Thyroid gland (tissue), 4 donors: ENCODE data around the gene RHOT1. TPM values are rescaled to one million over a fixed set of nuclear protein-coding genes. Genes with fewer than 3 reads are reported as not detected.
A peak's percentile ranks its signal among the peaks of the same experiment; 100 is the strongest.
"Not testable (repeated sequence)": the region's sequence is repeated elsewhere in the genome, so short reads cannot be mapped to it uniquely, and the experiment has no call there.

ENCODE experiments used
- DNase-seq, 2 donors: peaks; one replicate each; pipeline ENCODE4 v3.0.0-alpha.2; 2019
- H3K27ac ChIP-seq, 3 donors: fragments of 200-600 bp; sonication (generic); 1 replicate in 2 of 3; 2 replicates in 1 of 3; pipeline ENCODE4 v1.5.1; 2016 to 2019; ENCODE audit warnings: mild to moderate bottlenecking in 1 of 3, moderate library complexity in 1 of 3
- H3K27me3 ChIP-seq: fragments of 200-600 bp; sonication (generic); one replicate; pipeline ENCODE4 v1.5.1; 2019
- H3K36me3 ChIP-seq, 2 donors: fragments of 200-600 bp; sonication (generic); one replicate each; pipeline ENCODE4 v1.5.1; 2016 to 2019
- H3K4me1 ChIP-seq, 2 donors: fragments of 200-600 bp; sonication (generic); one replicate each; pipeline ENCODE4 v1.5.1; 2017 to 2019
- H3K4me3 ChIP-seq, 3 donors: fragments of 200-600 bp; sonication (generic); replicated peaks in 1 of 3; 1 replicate in 2 of 3; 2 replicates in 1 of 3; pipeline ENCODE4 v1.5.1; 2016; ENCODE audit warnings: mild to moderate bottlenecking in 1 of 3
- H3K9me3 ChIP-seq: fragments of 200-600 bp; sonication (generic); one replicate; pipeline ENCODE4 v1.5.1; 2017
- CTCF ChIP-seq, 6 experiments: fragments of 200-600 bp in 3 of 6; fragments of 450-650 bp in 3 of 6; sonication (generic) in 3 of 6; IDR thresholded peaks; one replicate each; pipeline ENCODE4 v1.5.1; 2016 to 2019; ENCODE audit warnings: antibody characterized with exemption in 6 of 6, mild to moderate bottlenecking in 2 of 6, inconsistent platforms in 1 of 6, moderate library complexity in 1 of 6
- POLR2A ChIP-seq, 2 donors: fragments of 450-650 bp; IDR thresholded peaks; one replicate each; pipeline ENCODE4 v1.6.1; 2017; ENCODE audit warnings: antibody characterized with exemption in 2 of 2, mild to moderate bottlenecking in 2 of 2, moderate library complexity in 1 of 2
- WGBS, 2 donors: methylation state at CpG; one replicate each; pipeline ENCODE4 v1.1.5; 2017; 5-methylcytosine and 5-hydroxymethylcytosine counted together
- intact Hi-C: fragments of 100-400 bp; cut with DNase I; formaldehyde crosslinking; loops from one replicate; pipeline ENCODE4 v1.15.1; 2023
- total RNA-seq, 4 donors: library from RNA; depleted of rRNA; stranded (reverse); fragments of >200 nt; gene quantifications; one replicate each; pipeline ENCODE4 v1.2.3, GENCODE V29; 2016

The RHOT1 gene
- total RNA-seq, 4 donors from 2014 or later = 45.1 to 59.1 (median 51.4) TPM

DNA sequence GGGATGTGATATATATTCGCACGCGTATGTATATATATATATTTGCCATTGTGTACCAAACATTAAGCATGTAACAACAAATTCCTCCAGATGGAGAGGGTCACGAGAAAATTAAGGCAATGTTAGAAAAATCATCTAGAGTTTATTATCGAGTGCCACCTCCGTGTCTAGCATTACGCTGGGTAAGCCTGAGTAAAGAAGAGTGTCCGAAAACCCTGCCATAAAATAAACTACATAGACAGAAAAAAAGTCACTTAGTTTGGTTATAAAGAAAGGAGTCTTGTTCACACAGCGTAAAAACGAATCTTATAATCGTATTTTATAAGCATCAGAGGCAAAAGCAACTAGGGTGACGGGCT is 644 bp upstream of the RHOT1 start:
- H3K4me1 ChIP-seq = peaks cover 14 to 17% of the 10 kb centered on the region in 2 donors
- peak overlapping the region; percentile 91 to 96 (median 96) for H3K27ac ChIP-seq
- H3K9me3 ChIP-seq = no peaks in the 10 kb centered on the region
- intact Hi-C loops = no loop called here
- peak overlapping the region; percentile 9 to 94 (median 34) for H3K4me3 ChIP-seq
- no peak for DNase-seq
- no peaks in the 10 kb centered on the region for H3K36me3 ChIP-seq
- no peak for TF ChIP-seq CTCF (IDR thresholded peaks at IDR 0.05)
- TF ChIP-seq POLR2A (IDR thresholded peaks at IDR 0.05) = no peak
- WGBS, 2 donors = 11 to 21% methylated on average over 12 of the region's 12 CpGs
- H3K27me3 ChIP-seq = no peaks in the 10 kb centered on the region

GRCh38 chr17:32142857-32143526 is 690 bp downstream of the RHOT1 start:
- H3K27me3 ChIP-seq = no peaks in the 10 kb centered on the region
- peak; percentile 85 to 87 for DNase-seq

DNA sequence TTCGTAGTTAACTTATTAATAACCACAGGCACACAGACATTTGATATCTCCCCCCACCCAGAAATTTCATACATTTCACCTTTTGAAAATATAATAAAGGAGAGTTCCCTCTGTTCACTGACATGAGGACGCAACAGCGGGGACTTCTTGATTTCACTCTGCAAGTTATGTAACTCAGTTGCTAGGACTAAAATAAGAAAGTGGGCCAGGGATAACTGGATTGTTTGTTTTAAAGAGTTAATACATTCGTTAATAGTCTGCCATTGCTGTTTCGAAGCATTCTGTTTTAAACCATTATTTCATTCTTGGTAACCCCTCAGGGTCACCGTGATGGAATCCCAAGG is 1.2 kb downstream of the RHOT1 start:
- Histone ChIP-seq H3K27me3 (no peaks in the 10 kb centered on the region), H3K27ac (peak overlapping the region in 2 of 3 donors; percentile 96), H3K4me1 (peaks cover 16 to 23% of the 10 kb centered on the region in 2 donors), H3K9me3 (no peaks in the 10 kb centered on the region), H3K36me3 (no peaks in the 10 kb centered on the region), H3K4me3 (peak overlapping the region in 2 of 3 donors; percentile 85 to 94)
- intact Hi-C loops = no loop called here
- TF ChIP-seq POLR2A (IDR thresholded peaks at IDR 0.05) = no peak
- no peak for TF ChIP-seq CTCF (IDR thresholded peaks at IDR 0.05)
- no peak for DNase-seq
- WGBS, 2 donors = 14 to 32% methylated on average over 6 of the region's 6 CpGs

More at GRCh38 chr17:32142857-32143526, 690 bp downstream of the RHOT1 start:
- H3K27ac ChIP-seq = peak overlapping the region; percentile 91 to 96 (median 96)
- intact Hi-C loops = no loop called here
- 2 to 4% methylated on average over 23 of the region's 23 CpGs for WGBS, 2 donors
- TF ChIP-seq POLR2A (IDR thresholded peaks at IDR 0.05) = no peak
- no peak for TF ChIP-seq CTCF (IDR thresholded peaks at IDR 0.05)
- no peaks in the 10 kb centered on the region for H3K9me3 ChIP-seq
- no peaks in the 10 kb centered on the region for H3K36me3 ChIP-seq
- H3K4me1 ChIP-seq = peaks cover 16 to 18% of the 10 kb centered on the region in 2 donors
- H3K4me3 ChIP-seq = peak overlapping the region; percentile 11 to 94 (median 85)

DNA sequence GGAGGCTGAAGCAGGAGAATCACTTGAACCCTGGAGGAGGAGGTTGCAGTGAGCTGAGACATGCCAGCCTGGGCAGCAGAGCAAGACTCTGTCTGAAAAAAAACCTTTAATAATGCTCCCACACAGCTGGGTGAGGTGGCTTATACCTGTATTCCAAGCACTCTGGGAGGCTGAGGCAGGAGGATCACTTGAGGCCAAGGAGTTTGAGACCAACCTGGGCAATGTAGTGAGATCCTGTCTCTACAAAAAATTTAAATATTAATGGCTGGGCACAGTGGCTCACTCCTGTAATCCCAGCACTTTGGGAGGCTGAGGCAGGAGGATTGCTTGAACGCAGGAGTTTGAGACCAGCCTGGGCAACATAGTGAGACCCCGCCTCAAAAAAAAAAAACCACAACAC is 2.1 kb downstream of the RHOT1 start:
- H3K27ac ChIP-seq, H3K4me3 ChIP-seq, intact Hi-C loops, H3K27me3 ChIP-seq, H3K9me3 ChIP-seq, H3K36me3 ChIP-seq, DNase-seq: not testable (repeated sequence)
- WGBS, 2 donors = 100% methylated on average over 2 of the region's 2 CpGs
- peaks cover 16 to 27% of the 10 kb centered on the region in 2 donors for H3K4me1 ChIP-seq

DNA sequence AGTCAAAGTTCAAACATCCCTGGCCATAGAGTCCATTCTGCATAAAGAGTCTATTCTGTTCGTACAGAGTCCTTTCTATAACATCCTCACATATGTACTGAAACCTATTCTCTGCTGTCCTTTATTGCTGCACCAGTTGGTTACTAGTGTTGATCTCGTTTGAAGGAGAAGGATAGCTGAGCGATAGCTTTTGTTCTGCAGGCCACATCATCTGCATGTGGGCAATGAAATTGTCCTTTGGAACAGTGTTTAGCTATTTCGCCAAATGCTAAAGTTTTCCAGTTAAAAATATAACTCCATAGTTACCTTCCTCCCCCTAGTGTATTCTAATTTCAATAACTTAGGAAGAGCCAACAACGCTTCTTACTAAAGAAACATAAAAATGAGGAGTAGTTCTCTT is 6.0 kb downstream of the RHOT1 start:
- Histone ChIP-seq H3K27me3 (no peaks in the 10 kb centered on the region), H3K27ac (no peak overlapping the region), H3K36me3 (peaks cover 0 to 5% of the 10 kb centered on the region in 2 donors), H3K4me1 (peaks cover 25 to 39% of the 10 kb centered on the region in 2 donors), H3K4me3 (no peak overlapping the region), H3K9me3 (no peaks in the 10 kb centered on the region)
- WGBS, 2 donors = 65 to 68% methylated on average over 5 of the region's 5 CpGs
- TF ChIP-seq POLR2A (IDR thresholded peaks at IDR 0.05) (no peak), CTCF (IDR thresholded peaks at IDR 0.05) (no peak)
- no peak for DNase-seq
- intact Hi-C loops = no loop called here
